ENCODE measurements around the gene CST3. TPM values are rescaled to one million over a fixed set of nuclear protein-coding genes. Genes with fewer than 3 reads are reported as not detected.
A peak's percentile ranks its signal among the peaks of the same experiment; 100 is the strongest.
"Not testable (repeated sequence)": the region's sequence is repeated elsewhere in the genome, so short reads cannot be mapped to it uniquely, and the experiment has no call there.

Gene CST3
- total RNA-seq, 1 donor: 77.8 TPM

GRCh38 chr20:23662276-23662870, 24.6 kb upstream of the CST3 start:
- no peak for DNase-seq (ENCODE audit: low read depth in 2 of 3, low spot score in 2 of 3)

DNA sequence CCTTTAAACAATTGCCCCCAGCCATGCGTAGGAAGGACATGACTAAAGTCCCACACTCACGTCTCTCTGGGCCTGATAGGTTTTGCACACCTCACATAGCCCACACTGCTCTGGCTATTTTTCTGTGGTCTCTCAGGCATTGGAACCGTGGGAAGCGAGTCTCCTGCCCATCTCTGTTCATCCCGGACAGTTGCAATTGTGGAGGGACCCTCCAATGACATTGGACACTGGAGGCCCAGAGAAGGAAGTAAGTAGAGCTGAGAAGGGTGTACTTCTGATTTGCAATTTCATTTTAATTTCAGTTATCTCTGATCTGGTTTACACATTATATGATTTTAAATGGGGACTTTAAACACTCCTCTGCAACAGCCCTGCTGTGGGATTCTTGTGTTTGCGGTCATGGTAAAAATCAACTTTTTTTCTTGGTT, 23.3 kb upstream of the CST3 start:
- DNase-seq (ENCODE audit: low read depth in 2 of 3, low spot score in 2 of 3): no peak

- DNase-seq (ENCODE audit: low read depth in 2 of 3, low spot score in 2 of 3): no peak
Measured at GRCh38 chr20:23659989-23660837, 22.5 kb upstream of the CST3 start.

- not testable (repeated sequence) for DNase-seq (ENCODE audit: low read depth in 2 of 3, low spot score in 2 of 3)
Measured at GRCh38 chr20:23659610-23659988, 21.8 kb upstream of the CST3 start.

DNA sequence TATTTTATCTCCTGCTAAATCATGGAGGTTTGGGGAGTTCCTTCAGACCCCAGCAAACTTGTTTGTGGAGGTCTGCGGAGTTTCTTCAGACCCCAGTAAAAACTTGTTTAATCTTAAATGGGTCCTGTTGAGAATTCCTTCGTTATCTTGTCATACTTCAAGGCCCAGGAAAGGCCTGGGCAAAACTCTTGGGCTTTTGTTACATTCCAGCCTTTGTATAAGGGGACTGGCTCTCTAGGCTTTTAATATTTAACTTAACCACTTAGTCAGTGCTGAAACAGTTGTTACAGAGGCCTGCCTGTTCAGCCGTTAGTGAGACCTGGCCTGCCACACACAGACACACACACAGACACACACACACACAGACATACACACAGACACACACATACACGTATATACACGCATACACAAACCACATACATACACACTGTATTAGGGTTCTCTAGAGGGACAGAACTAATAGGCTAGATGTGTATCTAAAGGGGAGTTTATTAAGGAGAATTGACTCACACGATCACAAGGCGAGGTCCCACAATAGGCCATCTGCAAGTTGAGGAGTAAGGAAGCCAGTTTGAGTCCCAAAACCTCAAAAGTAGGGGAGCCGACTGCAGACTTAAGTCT, 21.3 kb upstream of the CST3 start:
- no peak for DNase-seq (ENCODE audit: low read depth in 2 of 3, low spot score in 2 of 3)

- no peak for DNase-seq (ENCODE audit: low read depth in 2 of 3, low spot score in 2 of 3)
Measured at GRCh38 chr20:23658336-23658735, 20.6 kb upstream of the CST3 start.

DNA sequence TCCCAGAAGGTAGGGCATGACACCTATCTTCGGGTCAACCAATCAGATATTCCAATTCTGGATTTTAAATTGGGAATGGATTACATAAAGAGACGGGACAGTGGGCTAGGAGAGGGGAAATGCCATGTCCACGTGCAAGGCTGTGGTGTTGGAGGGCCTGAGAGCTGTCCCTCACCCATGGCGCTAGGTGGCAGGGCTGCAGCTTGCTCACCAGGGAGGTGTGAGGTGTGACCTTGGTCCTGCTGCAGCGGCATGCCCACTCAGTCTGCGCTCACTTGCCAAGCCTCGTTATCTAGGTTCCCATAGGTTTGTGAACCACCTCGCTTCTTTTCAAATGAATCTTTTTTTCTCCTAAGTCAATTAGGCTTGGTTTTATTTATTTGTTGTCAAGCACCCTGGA, 19.4 kb upstream of the CST3 start:
- no peak for DNase-seq (ENCODE audit: low read depth in 2 of 3, low spot score in 2 of 3)

DNA sequence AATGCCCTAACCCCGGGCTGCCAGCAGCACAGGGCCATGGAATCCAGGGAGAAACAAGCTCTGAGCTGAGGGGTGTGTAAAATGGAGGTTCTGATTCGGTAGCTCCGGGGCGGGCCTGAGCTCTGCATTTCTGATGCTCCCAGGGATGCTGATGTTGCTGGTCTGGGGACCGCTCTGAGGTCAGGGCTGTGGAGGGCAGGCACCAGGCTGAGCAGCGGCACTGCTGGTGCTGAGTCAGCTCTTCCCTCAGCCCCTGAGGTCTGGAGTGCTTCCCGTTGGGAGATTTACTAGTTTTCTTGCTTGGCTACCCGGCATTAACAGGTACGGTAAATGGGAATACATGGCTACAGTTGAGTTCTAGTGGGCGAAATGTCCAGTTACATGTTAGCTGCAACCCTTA, 18.6 kb upstream of the CST3 start:
- DNase-seq (ENCODE audit: low read depth in 2 of 3, low spot score in 2 of 3): no peak

- DNase-seq (ENCODE audit: low read depth in 2 of 3, low spot score in 2 of 3): peak in 1 of 3 donors; percentile 62
Measured at GRCh38 chr20:23655491-23656211, 17.9 kb upstream of the CST3 start.

DNA sequence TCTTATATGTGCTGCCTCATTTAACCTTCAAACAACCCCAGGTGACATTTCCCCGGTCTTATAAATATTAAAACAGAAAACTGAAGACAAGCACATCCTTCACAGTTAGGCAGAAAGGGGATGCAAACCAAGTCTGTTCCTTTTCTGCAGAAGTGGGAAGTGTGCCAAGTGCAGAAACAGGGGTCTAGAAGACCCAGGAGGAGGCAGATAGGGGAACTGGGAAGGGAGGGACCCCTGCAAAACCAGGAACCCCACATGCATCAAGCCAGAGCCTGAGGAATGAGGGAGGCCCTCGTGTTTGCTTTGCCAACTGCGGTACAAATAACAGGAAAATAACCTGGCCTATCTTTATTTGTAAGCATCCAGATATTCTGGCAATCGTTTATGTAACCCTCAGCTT, 17.0 kb upstream of the CST3 start:
- no peak for DNase-seq (ENCODE audit: low read depth in 2 of 3, low spot score in 2 of 3)

- no peak for DNase-seq (ENCODE audit: low read depth in 2 of 3, low spot score in 2 of 3)
Measured at GRCh38 chr20:23654000-23654399, 16.2 kb upstream of the CST3 start.

DNA sequence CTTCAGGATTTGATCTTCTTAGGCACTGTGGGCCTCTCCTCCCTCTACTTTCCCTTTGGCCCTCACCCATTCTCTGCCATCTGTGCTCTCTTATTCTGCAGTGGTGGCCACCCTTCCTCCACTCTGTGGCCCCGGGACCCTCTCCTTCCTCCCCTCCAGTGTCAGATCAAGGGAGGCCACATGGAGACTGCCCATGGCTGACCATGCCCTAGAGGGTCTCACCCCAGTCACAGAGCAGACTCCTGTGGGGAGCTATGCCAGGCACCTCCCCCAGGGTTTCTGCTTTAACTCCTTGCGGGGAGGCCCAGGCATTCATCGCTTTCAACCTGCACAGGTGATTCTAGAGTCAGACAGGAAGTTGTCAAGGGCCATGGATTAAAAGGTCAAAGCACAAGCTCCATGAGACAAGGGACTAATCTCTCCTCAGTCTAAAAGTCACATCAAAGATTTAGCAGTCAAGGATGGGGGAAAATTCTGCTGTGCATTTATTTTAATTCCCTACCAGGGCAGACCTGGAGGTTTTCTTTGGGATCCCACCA, 15.7 kb upstream of the CST3 start:
- DNase-seq (ENCODE audit: low read depth in 2 of 3, low spot score in 2 of 3): no peak

DNA sequence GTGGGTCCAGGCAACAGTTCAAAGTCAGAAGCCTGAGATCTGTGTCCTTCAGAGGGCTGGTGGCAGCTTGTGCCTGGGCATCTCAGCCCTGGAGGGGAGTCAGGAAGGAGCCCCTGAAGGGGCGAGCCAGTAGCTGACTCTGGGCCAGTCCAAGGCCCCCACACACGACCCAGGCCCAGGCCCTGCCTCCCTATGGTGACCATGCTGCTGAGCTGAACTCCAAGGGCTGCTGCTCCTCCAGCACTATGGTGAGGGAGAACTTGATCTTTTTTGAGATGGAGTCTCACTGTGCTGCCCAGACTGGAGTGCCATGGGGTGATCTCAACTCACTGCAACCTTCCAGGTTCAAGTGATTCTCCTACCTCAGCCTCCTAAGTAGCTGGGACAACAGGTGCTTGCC, 15.2 kb upstream of the CST3 start:
- no peak for DNase-seq (ENCODE audit: low read depth in 2 of 3, low spot score in 2 of 3)

GRCh38 chr20:23652371-23652770, 14.6 kb upstream of the CST3 start:
- DNase-seq (ENCODE audit: low read depth in 2 of 3, low spot score in 2 of 3): no peak

- DNase-seq (ENCODE audit: low read depth in 2 of 3, low spot score in 2 of 3): no peak
Measured at GRCh38 chr20:23651117-23651516, 13.4 kb upstream of the CST3 start.

DNA sequence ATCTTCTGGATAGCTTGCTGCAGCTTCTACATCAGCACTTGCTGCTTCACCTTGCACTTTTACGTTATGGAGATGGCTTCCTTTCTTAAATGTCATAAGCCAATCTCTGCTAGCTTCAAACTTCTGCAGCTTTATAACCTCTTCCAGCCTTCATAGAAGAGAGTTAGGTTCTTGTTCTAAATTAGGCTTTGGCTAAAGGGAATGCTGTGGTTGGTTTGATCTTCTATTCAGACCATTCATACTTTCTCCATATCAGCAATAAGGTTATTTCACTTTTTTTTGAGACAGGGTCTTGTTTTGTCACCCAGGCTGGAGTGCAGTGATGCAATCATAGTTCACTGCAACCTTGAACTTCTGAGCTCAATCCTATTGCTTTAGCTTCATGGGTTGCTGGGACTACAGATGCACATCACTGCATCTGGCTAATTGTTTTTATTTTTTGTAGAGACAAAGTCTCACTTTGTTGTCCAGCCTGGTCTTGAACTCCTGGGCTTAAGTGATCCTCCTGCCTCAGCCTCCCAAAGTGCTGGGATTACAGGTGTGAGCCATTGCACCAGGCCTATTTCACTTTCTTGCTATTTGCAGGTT, 12.2 kb upstream of the CST3 start:
- no peak for DNase-seq (ENCODE audit: low read depth in 2 of 3, low spot score in 2 of 3)

DNA sequence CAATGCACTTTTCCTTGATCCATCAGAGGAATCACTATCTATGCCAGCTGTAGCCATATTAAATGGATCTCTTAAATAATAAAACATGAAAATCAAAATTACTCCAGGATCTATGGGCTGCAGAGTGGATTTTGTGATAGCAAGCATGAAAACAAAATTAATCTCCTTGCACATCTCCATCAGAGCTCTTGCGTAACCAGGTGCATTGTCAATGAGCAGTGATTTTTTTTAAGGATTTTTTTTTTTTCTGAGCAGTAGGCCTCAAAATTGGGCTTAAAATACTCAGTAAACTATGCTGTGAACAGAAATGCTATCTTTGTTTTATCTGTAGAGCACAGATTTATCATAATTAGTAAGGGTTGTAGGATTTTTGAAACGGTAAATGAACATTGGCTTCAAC, 11.5 kb upstream of the CST3 start:
- DNase-seq (ENCODE audit: low read depth in 2 of 3, low spot score in 2 of 3): no peak

DNA sequence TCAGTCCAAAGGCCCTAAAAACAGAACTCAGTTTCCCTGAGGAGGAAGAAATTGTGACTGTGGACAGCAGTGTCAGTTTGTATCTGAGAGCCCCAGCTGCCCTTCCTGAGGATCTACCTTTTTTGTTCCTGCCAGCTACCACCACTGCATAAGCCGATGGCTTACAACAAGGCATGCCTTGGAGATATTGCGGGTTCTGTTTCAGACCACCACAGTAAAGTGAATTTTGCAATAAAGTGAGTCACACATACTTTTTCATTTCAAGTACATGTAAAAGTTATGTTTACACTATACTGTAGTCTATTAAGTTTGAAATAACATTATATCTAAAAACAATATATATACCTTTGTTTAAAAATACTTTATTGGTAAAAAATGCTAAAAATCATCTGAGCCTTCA, 9.6 kb upstream of the CST3 start:
- no peak for DNase-seq (ENCODE audit: low read depth in 2 of 3, low spot score in 2 of 3)

GRCh38 chr20:23646106-23646873, 8.5 kb upstream of the CST3 start:
- DNase-seq (ENCODE audit: low read depth in 2 of 3, low spot score in 2 of 3): peak in 2 of 3 donors; percentile 42 to 69

DNA sequence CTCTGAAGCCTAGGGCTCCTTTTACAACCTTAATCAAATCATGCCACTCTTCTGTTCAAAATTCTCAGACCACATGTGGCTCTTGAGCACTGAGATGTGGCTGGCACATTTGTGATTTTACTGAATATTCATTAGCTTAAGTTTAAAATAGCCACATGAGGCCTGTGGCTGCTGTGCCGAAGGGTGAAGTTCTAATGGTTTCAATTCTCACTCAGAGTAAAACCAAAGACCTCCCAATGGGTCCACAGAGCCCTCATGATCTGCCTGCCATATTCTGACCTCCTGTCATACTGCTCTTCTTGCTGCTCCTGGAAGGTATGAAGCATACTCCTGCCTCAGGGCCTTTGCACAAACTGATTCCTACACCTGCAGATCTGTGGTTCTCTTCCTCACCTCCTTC, 7.8 kb upstream of the CST3 start:
- no peak for DNase-seq (ENCODE audit: low read depth in 2 of 3, low spot score in 2 of 3)

All from hematopoietic multipotent progenitor cell (in vitro differentiated cells).